HFF-Myc (cell line): ENCODE results near the gene GJC3.

Experiments
- DNase-seq: peaks from one replicate; pipeline ENCODE4 v3.0.0-alpha.2; 2011; ENCODE audit warnings: low read depth; ENCODE audit errors: extremely low read depth
- H3K4me3 ChIP-seq: replicated peaks from 2 replicates; pipeline ENCODE4 v1.5.1; 2011; ENCODE audit warnings: low read depth, mild to moderate bottlenecking, control low read depth, low read length
- CTCF ChIP-seq: IDR thresholded peaks from 2 replicates; pipeline ENCODE4 v1.5.1; 2012; ENCODE audit warnings: mild to moderate bottlenecking, low read depth, low read length, control low read depth; ENCODE audit errors: missing control alignments

The GJC3 gene

GRCh38 chr7:99910976-99911375 lies 18.4 kb downstream of the GJC3 start:
- H3K4me3 ChIP-seq = no peak overlapping the region
- TF ChIP-seq CTCF = no peak
- no peak for DNase-seq

- no peak for TF ChIP-seq CTCF
- no peak for DNase-seq
- H3K4me3 ChIP-seq = no peak overlapping the region
These were observed 27.8 kb downstream of the GJC3 start for GRCh38 chr7:99901581-99901980.

- no peak for TF ChIP-seq CTCF
- no peak for DNase-seq
- no peak overlapping the region for H3K4me3 ChIP-seq
These were observed 29.4 kb downstream of the GJC3 start for GRCh38 chr7:99899830-99900519.

GRCh38 chr7:99898836-99899235 lies 30.6 kb downstream of the GJC3 start:
- no peak for DNase-seq
- no peak for TF ChIP-seq CTCF
- H3K4me3 ChIP-seq = no peak overlapping the region

GRCh38 chr7:99898023-99898357 lies 31.4 kb downstream of the GJC3 start:
- DNase-seq = no peak
- no peak overlapping the region for H3K4me3 ChIP-seq
- TF ChIP-seq CTCF = no peak

GRCh38 chr7:99897322-99898022 lies 31.9 kb downstream of the GJC3 start:
- no peak overlapping the region for H3K4me3 ChIP-seq
- no peak for TF ChIP-seq CTCF
- DNase-seq = no peak
